ENCODE data around the gene SYT14.

DNA sequence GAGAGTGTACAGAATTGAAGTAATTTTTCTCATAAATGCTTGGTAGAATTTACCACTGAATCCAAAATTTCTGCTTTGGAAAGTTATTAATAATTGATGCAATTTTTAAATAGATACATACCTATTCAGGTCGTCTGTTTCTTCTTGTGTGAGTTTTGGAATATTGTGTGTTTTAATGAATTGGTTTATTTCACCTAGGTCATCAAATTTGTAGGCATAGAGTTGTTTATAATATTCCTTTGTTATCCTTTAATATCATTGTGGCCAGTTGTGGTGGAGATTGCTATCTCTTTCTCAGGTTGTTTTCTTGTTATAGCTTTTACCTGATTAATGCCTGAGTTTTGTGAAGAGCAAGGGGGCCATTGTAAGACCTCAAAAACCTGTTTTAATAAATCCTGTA lies 93.5 kb downstream of the SYT14 start:
- TF ChIP-seq RAD21 (IDR thresholded peaks at IDR 0.05; ENCODE audit: low read depth) (no peak), YY1 (IDR thresholded peaks at IDR 0.05; ENCODE audit: low read depth) (no peak)
- TF ChIP-seq, protein P1, sequence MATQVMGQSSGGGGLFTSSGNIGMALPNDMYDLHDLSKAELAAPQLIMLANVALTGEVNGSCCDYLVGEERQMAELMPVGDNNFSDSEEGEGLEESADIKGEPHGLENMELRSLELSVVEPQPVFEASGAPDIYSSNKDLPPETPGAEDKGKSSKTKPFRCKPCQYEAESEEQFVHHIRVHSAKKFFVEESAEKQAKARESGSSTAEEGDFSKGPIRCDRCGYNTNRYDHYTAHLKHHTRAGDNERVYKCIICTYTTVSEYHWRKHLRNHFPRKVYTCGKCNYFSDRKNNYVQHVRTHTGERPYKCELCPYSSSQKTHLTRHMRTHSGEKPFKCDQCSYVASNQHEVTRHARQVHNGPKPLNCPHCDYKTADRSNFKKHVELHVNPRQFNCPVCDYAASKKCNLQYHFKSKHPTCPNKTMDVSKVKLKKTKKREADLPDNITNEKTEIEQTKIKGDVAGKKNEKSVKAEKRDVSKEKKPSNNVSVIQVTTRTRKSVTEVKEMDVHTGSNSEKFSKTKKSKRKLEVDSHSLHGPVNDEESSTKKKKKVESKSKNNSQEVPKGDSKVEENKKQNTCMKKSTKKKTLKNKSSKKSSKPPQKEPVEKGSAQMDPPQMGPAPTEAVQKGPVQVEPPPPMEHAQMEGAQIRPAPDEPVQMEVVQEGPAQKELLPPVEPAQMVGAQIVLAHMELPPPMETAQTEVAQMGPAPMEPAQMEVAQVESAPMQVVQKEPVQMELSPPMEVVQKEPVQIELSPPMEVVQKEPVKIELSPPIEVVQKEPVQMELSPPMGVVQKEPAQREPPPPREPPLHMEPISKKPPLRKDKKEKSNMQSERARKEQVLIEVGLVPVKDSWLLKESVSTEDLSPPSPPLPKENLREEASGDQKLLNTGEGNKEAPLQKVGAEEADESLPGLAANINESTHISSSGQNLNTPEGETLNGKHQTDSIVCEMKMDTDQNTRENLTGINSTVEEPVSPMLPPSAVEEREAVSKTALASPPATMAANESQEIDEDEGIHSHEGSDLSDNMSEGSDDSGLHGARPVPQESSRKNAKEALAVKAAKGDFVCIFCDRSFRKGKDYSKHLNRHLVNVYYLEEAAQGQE (IDR thresholded peaks at IDR 0.05; ENCODE audit: low read depth), result no peak
- TF ChIP-seq, protein P2, sequence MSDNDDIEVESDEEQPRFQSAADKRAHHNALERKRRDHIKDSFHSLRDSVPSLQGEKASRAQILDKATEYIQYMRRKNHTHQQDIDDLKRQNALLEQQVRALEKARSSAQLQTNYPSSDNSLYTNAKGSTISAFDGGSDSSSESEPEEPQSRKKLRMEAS (IDR thresholded peaks at IDR 0.05), result no peak

Data from Ishikawa (cell line).